Measurements from ENCODE around the gene EIF4A3.
A peak's percentile ranks its signal among the peaks of the same experiment; 100 is the strongest.

Gene EIF4A3

GRCh38 chr17:80111702-80112470 is 35.0 kb downstream of the EIF4A3 start:
- no peak for DNase-seq

- no peak for DNase-seq
Observed at GRCh38 chr17:80110927-80111701, 35.8 kb downstream of the EIF4A3 start.

DNA sequence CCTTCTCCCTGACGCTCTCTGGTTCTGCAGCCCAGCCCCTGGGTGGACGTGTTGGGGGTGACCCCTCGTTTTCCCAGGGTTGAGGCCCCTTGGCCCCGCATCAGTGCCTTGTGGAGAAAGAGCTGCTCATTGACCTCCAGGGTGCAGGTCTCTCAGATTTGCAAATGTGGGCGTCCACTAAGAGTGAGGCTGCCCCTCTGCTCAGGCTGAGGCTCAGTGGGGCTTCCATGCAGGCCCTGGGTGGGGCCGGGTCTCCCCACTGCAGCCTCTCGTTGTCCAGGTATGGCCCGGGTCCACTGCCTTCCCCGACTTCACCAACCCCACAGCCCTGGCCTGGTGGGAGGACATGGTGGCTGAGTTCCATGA is 36.5 kb downstream of the EIF4A3 start:
- no peak for DNase-seq

DNA sequence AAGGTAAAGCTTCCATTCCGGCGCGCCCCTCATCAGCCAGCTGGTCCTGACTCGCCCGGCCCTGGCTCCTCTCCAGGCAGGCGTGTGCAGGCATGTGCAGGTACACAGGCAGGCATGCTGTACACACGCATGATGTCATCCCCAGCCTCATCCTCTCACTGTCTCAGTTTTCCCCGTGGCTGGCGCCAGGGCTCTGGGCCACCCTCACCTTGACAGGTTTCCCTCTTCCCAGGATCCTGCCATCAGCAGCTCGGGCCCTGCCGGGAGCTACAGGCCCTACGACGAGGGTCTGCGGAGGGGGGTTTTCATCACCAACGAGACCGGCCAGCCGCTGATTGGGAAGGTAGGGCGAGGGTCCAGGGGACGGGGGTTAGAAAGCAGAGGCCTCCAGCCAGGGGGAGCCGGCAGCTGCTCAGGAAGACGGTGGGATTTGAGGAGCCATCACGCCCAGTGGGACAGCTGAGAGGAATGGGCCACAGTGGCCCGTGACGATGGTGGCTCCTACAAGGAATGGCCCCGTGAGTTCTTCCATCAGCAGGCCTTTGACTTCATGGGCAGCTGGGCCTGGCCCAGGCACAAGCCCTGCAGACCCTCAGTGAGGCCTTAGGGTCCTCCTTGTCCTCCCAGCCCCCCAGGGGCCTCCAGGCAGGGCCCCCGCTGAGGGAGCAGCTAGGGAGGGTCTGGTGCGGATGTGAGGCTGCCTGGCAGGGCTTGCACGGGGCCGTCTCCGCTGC is 37.0 kb downstream of the EIF4A3 start:
- DNase-seq = no peak

GRCh38 chr17:80109066-80109660 is 37.8 kb downstream of the EIF4A3 start:
- DNase-seq = no peak

GRCh38 chr17:80108036-80108971 is 38.6 kb downstream of the EIF4A3 start:
- no peak for DNase-seq

GRCh38 chr17:80107231-80108021 is 39.5 kb downstream of the EIF4A3 start:
- DNase-seq = no peak

DNA sequence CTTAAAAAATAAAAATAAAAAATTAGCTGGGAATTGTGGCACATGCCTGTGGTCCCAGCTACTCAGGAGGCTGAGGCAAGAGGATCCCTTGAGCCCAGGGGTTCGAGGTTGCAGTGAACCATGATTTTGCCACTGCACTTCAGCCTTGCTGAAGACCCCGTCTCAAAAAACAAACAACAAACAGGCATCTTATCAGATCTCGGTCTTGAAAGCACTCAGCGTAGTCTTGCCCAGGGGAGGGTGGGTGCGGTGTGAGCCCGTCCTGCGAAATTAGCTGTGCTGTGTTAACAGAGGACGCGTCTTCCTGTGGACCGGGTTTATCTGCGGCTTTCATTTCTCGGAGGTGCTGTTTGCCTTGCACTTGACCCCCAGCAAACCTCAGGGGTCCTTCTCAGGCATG is 40.2 kb downstream of the EIF4A3 start:
- DNase-seq = no peak

DNA sequence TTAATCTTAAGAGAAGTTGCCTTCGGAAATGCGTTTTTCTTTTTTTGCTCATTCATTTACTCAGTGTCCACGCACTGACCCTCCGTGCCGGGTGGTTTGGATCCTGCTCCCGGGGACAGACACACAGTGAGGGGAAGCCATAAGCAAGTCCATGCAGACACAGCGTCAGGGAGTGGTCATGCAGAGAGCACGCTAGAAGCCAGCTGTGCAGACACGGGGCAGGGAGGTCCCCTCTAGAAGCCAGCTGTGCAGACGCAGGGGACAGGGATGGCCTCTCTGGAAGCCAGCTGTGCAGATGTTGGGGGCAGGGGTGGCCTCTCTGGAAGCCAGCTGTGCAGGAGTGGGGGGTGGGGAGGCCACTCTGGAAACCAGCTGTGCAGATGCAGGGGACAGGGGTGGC is 40.8 kb downstream of the EIF4A3 start:
- DNase-seq = no peak

- DNase-seq = no peak
Observed at GRCh38 chr17:80105762-80106161, 41.2 kb downstream of the EIF4A3 start.

- DNase-seq = no peak
Observed at GRCh38 chr17:80104956-80105375, 42.0 kb downstream of the EIF4A3 start.

- DNase-seq = no peak
Observed at GRCh38 chr17:80104321-80104955, 42.5 kb downstream of the EIF4A3 start.

- no peak for DNase-seq
Observed at GRCh38 chr17:80103449-80104085, 43.4 kb downstream of the EIF4A3 start.

- no peak for DNase-seq
Observed at GRCh38 chr17:80102664-80103448, 44.1 kb downstream of the EIF4A3 start.

DNA sequence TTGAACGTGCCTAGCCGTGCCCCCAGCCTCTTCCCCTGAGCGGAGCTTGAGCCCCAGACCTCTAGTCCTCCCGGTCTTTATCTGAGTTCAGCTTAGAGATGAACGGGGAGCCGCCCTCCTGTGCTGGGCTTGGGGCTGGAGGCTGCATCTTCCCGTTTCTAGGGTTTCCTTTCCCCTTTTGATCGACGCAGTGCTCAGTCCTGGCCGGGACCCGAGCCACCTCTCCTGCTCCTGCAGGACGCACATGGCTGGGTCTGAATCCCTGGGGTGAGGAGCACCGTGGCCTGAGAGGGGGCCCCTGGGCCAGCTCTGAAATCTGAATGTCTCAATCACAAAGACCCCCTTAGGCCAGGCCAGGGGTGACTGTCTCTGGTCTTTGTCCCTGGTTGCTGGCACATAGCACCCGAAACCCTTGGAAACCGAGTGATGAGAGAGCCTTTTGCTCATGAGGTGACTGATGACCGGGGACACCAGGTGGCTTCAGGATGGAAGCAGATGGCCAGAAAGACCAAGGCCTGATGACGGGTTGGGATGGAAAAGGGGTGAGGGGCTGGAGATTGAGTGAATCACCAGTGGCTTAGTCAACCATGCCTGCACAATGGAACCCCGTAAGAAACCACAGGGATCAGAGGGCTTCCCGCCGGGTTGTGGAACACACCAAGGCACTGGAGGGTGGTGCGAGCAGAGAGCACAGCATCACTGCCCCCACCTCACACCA is 44.8 kb downstream of the EIF4A3 start:
- peak; percentile 34 for DNase-seq

DNA sequence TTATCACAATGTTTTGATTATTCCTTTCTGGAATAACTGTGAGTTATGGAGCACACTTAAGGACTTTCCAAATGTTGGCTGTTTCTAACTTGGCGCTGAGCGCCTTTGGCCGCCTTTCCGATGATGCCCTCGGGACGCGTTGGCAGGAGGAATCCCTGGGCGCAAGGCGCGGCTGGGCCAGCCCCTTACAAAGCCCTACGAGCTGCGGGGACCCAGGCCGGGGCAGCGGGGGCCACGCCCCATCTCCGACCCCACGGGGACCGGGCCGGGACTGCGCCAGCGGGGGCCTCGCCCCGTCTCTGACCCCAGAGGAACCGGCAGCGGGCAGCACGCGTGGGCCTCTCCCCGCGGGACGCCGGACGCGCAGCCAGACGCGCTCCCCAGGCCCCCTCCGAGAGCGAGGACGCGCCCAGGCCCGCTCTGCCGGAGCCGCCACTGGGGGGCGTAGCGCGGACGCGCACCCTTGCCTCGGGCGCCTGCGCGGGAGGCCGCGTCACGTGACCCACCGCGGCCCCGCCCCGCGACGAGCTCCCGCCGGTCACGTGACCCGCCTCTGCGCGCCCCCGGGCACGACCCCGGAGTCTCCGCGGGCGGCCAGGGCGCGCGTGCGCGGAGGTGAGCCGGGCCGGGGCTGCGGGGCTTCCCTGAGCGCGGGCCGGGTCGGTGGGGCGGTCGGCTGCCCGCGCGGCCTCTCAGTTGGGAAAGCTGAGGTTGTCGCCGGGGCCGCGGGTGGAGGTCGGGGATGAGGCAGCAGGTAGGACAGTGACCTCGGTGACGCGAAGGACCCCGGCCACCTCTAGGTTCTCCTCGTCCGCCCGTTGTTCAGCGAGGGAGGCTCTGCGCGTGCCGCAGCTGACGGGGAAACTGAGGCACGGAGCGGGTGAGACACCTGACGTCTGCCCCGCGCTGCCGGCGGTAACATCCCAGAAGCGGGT is 45.6 kb downstream of the EIF4A3 start, which contains the start of gene GAA:
Gene GAA, plus strand, starts transcription at position 571 of the 935 bp plus-strand sequence. CDS start 3,006 bp downstream, outside the sequence.
- peak; percentile 39 for DNase-seq

GRCh38 chr17:80100035-80100323 is 46.9 kb downstream of the EIF4A3 start:
- DNase-seq = no peak
